ENCODE results near the gene ASB9. TPM values are rescaled to one million over a fixed set of nuclear protein-coding genes. Genes with fewer than 3 reads are reported as not detected.
"Not testable (repeated sequence)": the region's sequence is repeated elsewhere in the genome, so short reads cannot be mapped to it uniquely, and the experiment has no call there.

The ASB9 gene
- total RNA-seq, 1 donor = 0.18 TPM

DNA sequence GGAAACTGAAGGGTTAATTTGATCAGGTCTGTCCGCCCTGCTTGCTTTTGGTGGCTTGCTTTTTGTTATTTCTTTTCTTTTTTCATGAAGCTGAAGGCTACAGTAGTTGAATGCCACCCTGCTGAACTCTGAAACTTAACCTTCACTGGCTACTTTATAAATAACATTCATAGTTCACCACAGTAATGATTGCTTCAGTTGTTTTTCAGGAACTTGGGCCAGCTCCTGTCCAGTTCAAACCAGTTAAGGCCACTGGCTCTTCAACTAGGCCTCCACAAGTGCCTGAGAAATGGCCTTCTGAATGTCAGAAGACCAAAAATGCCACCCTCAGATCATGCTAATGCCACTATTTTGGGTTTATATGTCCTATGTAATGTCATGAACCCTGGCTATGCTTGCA is 7.7 kb upstream of the ASB9 start:
- TF ChIP-seq CTCF (IDR thresholded peaks at IDR 0.05; ENCODE audit: insufficient read depth, low read length) = no peak
- DNase-seq (ENCODE audit: low read depth) = no peak
- no peak overlapping the region for H3K4me3 ChIP-seq (ENCODE audit: low read depth, low read length)

GRCh38 chrX:15274946-15275345 is 5.1 kb upstream of the ASB9 start:
- no peak for DNase-seq (ENCODE audit: low read depth)

GRCh38 chrX:15273275-15273674 is 3.4 kb upstream of the ASB9 start:
- H3K4me3 ChIP-seq (ENCODE audit: low read depth, low read length); DNase-seq (ENCODE audit: low read depth): not testable (repeated sequence)

More at GRCh38 chrX:15274946-15275345, 5.1 kb upstream of the ASB9 start:
- H3K4me3 ChIP-seq (ENCODE audit: low read depth, low read length) = no peak overlapping the region
- no peak for TF ChIP-seq CTCF (IDR thresholded peaks at IDR 0.05; ENCODE audit: insufficient read depth, low read length)

- no peak for DNase-seq (ENCODE audit: low read depth)
- no peak for TF ChIP-seq CTCF (IDR thresholded peaks at IDR 0.05; ENCODE audit: insufficient read depth, low read length)
- H3K4me3 ChIP-seq (ENCODE audit: low read depth, low read length) = no peak overlapping the region
These were observed 1.9 kb upstream of the ASB9 start for GRCh38 chrX:15271757-15272156.

DNA sequence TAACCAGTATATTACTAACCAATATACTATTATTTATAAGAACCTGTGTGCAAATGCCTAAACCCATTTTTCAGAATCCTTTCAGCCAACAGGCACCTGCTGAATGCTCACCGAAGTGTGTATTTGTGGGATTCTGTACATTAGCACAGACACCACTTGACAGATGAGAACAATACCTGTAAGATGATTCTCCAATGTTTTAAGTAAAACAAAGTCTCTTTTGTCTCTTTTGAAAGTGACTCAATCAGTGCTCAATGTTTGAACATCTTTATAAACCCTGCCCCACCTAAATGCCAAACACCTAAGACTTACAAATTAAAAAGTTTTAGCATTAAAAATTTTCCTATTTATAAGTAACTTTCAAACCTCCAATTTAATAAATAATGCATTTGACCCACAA is 763 bp downstream of the ASB9 start:
- no peak for TF ChIP-seq CTCF (IDR thresholded peaks at IDR 0.05; ENCODE audit: insufficient read depth, low read length)
- no peak for DNase-seq (ENCODE audit: low read depth)
- no peak overlapping the region for H3K4me3 ChIP-seq (ENCODE audit: low read depth, low read length)

- no peak for TF ChIP-seq CTCF (IDR thresholded peaks at IDR 0.05; ENCODE audit: insufficient read depth, low read length)
- no peak overlapping the region for H3K4me3 ChIP-seq (ENCODE audit: low read depth, low read length)
- no peak for DNase-seq (ENCODE audit: low read depth)
These were observed 15.0 kb downstream of the ASB9 start for GRCh38 chrX:15254852-15255251.

GRCh38 chrX:15245896-15246295 is 24.0 kb downstream of the ASB9 start:
- H3K4me3 ChIP-seq (ENCODE audit: low read depth, low read length) = no peak overlapping the region
- TF ChIP-seq CTCF (IDR thresholded peaks at IDR 0.05; ENCODE audit: insufficient read depth, low read length) = no peak
- peak; percentile 1 for DNase-seq (ENCODE audit: low read depth)
